Bronchial epithelial cell (primary cell): ENCODE results near the gene IL17REL. TPM values are rescaled to one million over a fixed set of nuclear protein-coding genes. Genes with fewer than 3 reads are reported as not detected.

Experiments used
- DNase-seq: peaks from one replicate; pipeline ENCODE4 v3.0.0-alpha.2; 2010; ENCODE audit warnings: low read depth
- FAIRE-seq: peaks from 2 replicates; lab custom pipeline; 2011; peaks lifted over from hg19 to GRCh38; lab: Jason Lieb, UNC
- H3K27me3 ChIP-seq: 2 replicates; pipeline ENCODE4 v1.5.1; 2011; ENCODE audit warnings: low read length; ENCODE audit not compliant: control insufficient read depth, insufficient read depth
- H3K36me3 ChIP-seq: 2 replicates; pipeline ENCODE4 v1.5.1; 2011; ENCODE audit warnings: low read length; ENCODE audit not compliant: control insufficient read depth, insufficient read depth
- H3K4me3 ChIP-seq: 2 replicates; pipeline ENCODE4 v1.5.1; 2011; ENCODE audit warnings: mild to moderate bottlenecking, low read depth, low read length, control low read depth
- CTCF ChIP-seq: IDR thresholded peaks from 2 replicates; pipeline ENCODE4 v1.5.1; 2011; ENCODE audit warnings: mild to moderate bottlenecking, moderate library complexity, low read length, control low read depth, inconsistent platforms; ENCODE audit not compliant: insufficient read depth, severe bottlenecking
- total RNA-seq: library from RNA; depleted of rRNA; stranded (reverse); fragments of >200 nt; gene quantifications from 2 replicates; pipeline ENCODE4 v1.2.1, GENCODE V29; 2014

Gene IL17REL
- total RNA-seq, 1 donor from 2014 or later, result not detected

GRCh38 chr22:50051930-50052329 is 39.4 kb upstream of the IL17REL start:
- no peak for TF ChIP-seq CTCF
- DNase-seq, result no peak
- FAIRE-seq, result no peak
- no peaks in the 10 kb centered on the region for H3K27me3 ChIP-seq
- no peak overlapping the region for H3K4me3 ChIP-seq
- no peaks in the 10 kb centered on the region for H3K36me3 ChIP-seq

- no peaks in the 10 kb centered on the region for H3K36me3 ChIP-seq
- TF ChIP-seq CTCF, result no peak
- DNase-seq (no peak), FAIRE-seq (peak; percentile 23)
- no peak overlapping the region for H3K4me3 ChIP-seq
- no peaks in the 10 kb centered on the region for H3K27me3 ChIP-seq
Measured at GRCh38 chr22:50049299-50050195, 37.0 kb upstream of the IL17REL start.

- FAIRE-seq, result no peak
- no peak overlapping the region for H3K4me3 ChIP-seq
- no peaks in the 10 kb centered on the region for H3K36me3 ChIP-seq
- no peak for TF ChIP-seq CTCF
- H3K27me3 ChIP-seq, result no peaks in the 10 kb centered on the region
- DNase-seq, result no peak
Measured at GRCh38 chr22:50048836-50049235, 36.3 kb upstream of the IL17REL start.

GRCh38 chr22:50048061-50048765 is 35.6 kb upstream of the IL17REL start:
- no peak for TF ChIP-seq CTCF
- DNase-seq (no peak), FAIRE-seq (no peak)
- H3K4me3 ChIP-seq, result no peak overlapping the region
- no peaks in the 10 kb centered on the region for H3K36me3 ChIP-seq
- no peaks in the 10 kb centered on the region for H3K27me3 ChIP-seq

- FAIRE-seq, result no peak
Measured at GRCh38 chr22:50047346-50047745, 34.8 kb upstream of the IL17REL start.

More at GRCh38 chr22:50047346-50047745, 34.8 kb upstream of the IL17REL start:
- no peak for TF ChIP-seq CTCF
- H3K4me3 ChIP-seq, result no peak overlapping the region
- DNase-seq, result no peak
- H3K36me3 ChIP-seq, result no peaks in the 10 kb centered on the region
- no peaks in the 10 kb centered on the region for H3K27me3 ChIP-seq
